GM21529 (cell line): ENCODE results near the gene PDP2.

Source experiments
- ATAC-seq: cut with Tn5 transposase; IDR thresholded peaks from one replicate; pipeline ENCODE4 v1.9.1; 2021; ENCODE audit not compliant: unreplicated experiment

PDP2 gene

DNA sequence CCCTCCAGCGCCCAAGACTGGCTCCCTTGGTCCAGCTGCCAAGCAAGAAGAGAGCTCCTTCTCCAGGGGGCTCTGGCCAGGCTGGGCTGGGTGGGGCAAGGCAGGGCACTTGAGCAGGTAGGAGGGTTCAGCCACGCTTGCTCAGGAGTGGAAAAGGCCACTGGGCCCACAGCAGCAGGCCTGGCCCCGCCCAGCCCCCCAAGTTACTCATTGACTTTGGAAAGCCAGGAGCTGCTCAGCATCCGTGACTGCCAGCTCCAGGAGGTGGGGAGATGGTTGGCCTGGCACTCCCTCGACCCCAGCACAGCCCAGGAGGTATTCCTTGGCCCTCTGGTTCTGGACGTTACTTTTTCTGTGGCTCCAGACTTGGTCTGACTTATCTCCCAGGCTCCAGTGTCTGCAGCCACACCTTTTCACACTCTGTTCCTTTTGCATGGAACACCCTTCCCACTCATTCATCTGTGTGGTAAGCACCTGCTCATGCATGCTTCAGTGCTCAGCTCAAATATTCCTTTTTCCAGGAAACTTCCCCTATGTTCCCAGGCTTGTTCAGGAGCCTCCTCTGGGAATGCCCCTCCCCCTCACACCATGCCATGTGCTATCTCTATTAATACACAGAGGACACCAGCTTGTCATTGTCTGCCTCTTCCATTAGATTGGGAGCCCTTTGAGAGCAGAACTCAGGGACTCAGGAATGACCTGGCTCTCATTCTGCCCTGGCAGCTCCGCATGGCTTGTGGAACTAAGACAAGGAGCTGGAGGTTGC is 38.7 kb downstream of the PDP2 start, which contains the start of gene CDH16:
Gene CDH16 (minus strand): TSS at position 83 of the 766 bp plus-strand sequence. CDS start 820 bp downstream, outside the sequence.
- no peak for ATAC-seq

DNA sequence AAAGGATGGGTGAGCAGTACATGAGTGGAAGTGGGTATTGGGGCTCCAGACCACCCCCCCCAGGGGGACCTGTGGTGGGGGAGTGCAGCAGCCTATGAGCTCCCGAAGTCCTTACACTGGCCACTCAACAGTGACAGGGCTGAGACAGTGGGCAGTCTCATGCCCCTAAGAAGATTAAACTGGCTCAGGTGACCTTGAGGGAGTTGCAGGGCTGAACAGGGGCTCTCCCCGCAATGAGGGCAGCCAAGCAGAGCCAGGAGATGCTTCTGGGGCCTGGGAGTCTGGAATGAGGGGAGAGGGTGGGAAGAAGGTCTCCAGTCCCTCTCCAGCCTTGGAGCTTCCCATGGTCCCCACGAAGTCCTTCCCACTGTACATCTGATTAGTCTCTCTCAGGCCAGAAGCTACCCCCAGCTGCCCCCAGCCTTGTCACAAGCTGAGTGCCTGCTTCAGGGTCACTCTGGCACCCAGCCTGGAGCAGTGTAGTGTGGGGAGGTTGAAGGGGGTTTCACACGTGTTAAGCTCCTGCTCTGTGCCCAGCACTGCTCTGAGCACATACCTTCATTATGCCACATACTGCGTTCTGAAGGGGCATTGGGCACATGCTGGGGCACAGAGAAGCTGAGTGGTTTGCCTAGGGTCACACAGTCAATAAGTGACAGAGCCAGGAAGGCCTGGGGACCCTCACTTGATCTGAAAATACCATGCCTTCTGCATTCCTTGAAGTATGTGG is 39.4 kb downstream of the PDP2 start:
- no peak for ATAC-seq

DNA sequence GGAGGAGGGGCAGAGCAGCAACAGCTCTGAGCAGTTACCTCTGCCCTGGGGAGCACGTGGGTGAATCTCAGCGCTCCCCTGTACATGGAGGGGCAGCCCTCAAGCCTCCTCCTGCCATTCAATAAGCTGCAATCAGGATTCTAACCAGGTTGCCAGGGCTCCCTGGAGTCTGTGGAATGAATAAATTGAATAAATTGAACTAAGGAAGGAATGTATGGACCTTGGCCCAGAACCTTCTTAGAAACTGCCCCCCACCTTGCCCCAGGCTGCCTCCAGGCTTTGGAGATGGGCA is 39.9 kb downstream of the PDP2 start:
- ATAC-seq = no peak

DNA sequence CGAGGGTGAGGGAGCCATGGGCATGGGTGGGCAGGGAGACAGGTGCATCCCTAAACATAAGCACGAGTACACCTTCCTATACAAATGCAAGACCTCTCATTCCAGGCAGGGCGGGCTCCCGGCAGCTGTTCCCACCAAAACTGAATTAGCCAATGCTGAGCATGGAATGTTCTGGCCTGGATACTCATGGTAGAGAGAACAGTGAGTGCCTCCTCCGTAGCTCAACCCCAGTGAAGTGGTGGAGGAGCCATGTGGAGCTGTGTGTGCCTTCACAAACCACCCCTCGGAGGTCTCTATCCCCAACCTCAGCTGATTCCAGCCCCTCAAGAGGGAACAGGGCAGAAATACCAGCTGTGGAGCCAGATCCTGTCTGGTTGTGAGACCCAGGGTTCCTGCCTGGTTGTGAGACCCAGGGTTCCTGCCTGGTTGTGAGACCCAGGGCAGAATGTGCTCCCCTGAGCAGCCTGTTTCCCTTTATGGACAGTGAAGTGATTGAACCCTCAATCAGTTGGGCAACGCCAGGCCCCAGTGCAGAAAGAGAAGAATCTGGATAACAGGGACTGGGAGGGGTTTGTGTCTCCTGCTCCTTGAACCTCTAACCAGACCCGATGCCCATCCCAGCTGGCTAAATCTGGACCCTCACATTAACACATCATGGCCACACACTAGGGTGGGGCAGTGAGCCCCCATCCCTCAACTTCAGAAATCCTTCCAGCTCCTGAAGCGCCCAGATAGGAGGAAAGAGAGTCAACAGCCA is 40.8 kb downstream of the PDP2 start:
- no peak for ATAC-seq

DNA sequence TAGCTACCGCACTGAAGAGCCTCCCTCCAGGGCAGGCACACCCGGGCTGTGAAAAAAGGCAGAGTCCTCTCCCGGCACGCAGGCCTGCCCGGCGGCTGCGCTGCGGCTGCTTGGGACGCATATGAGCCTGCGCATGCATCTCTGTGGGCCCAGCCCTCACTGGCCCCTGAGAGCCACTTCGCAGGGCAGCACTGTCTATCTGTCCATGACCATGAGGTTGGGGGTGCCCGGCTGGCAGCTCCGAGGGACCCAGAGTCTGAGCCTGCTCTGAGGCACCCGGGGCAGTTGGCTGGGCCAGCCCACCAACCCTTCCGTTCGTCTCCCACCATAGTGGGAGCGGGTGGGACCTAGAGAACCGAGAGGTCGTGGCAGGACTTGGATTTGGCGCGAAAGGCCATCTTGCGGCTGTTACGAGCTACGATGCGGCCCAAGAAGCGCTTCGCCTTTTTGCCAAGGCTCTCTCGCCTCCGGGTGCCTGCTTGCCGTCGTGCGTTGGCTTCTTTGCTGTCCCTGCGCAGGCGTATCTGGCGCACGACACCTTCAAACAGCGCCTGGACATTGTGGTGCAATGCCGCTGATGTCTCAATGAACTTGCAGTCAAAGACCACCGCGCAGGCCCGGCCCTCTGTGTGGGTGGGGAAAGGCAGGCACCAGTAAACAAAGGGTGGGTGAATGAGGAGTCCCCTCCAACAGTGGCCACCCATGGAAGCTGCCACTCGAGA is 41.6 kb downstream of the PDP2 start:
- ATAC-seq = no peak

DNA sequence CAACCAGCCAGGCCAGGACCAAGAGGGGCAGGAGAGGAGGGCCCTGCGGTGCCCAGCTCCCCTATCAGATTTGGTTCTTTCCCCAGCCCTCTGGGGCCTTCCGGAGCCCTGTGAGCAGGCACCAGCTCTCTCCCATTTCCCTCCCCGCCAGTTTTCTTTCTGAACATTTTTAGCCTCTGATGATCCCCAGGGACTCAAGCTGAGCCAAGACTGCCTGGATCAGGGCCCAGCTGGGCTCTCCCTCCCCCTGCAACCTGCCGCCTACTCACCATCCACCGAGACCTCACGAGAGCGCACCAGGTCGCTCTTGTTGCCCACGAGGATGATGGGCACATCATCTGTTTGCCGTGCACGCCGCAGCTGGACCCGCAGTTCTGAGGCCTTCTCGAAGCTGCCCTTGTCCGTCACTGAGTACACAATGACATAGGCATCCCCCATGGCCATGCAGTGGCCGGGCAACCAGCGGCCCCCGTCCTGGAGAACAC is 43.0 kb downstream of the PDP2 start:
- ATAC-seq = no peak

DNA sequence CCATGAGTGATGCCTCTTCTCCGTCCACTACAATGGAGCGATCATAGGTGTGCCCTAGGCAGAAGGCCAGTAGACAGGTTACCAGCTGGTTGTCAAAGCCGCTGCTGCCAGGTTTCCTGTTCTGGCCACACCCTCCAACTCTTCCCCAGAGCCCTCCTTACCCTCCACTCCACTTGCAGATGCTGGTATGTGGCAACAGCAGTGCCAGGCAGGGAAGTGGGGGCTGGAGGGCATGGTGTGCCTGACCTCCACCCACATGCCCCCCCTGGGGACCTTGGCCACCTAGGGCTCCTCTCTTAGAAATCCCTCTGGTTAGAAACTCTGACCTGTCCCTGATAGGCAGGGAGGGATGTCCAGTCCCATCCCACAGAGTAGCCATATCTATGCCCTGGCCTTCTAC is 43.6 kb downstream of the PDP2 start:
- no peak for ATAC-seq

DNA sequence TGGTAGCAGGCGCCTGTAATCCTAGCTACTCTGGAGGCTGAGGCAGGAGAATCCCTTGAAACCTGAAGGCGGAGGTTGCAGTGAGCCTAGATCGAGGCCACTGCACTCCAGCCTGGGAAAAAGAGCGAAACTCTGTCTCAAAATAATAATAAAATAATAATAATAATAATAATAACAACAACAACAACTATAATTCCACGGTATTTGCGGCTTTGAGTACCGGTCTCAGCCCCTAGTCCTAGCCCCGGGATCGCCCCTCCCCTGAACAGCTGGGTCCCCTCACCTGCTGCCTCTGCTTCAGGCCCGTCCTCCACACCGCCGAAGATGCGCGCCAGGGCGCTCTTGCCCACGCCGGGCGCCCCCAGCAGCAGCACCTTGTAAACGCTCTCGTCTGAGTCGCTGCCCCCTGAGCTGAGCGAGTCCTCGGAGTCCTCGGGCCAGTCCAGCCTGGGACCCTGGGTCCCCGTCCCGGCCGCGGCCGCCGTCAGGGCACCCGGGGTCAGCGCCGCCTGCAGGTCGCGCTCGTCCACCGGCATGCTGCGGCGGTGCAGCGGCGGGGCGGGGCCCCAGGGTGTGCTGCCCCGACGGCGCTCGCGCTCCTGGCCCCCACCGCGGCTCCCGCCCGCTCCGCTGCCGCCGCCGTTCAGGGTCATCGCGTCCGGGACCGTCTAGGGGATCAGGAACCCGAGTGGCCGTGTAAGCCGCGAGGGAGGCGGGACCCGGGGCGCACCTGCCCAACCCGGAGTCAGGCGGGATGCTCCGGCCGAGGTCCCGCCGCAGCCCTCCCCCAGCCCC is 44.4 kb downstream of the PDP2 start:
- ATAC-seq = no peak

DNA sequence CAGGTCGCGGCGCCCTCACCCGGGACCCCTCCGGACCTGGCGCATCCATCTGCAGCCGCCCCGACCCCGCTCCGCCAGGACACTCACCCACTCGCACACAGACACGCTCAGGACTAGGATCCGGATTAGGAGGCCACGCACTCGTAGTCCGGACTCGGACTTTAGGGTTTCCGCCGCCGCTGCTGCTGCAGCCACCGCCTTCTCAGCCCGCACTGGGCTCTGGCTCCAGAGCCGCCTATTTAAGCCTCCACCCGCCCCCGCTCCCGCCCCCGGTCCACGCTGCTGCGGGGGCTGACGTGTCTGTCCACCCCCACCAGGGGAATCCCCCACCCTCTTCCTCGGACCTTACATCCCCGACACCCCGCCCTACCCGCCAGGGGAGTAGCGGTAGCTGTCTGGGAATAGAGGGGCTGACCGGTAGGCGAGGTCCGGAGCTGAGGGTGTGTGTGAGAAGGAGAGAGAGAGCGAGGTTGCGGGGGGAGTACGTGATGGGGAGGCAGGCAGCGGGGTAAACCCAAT is 45.1 kb downstream of the PDP2 start, which contains the start of gene RRAD:
Gene RRAD (minus strand): TSS at position 214 of the 519 bp plus-strand sequence. CDS start 356 bp downstream, outside the sequence.
- no peak for ATAC-seq

DNA sequence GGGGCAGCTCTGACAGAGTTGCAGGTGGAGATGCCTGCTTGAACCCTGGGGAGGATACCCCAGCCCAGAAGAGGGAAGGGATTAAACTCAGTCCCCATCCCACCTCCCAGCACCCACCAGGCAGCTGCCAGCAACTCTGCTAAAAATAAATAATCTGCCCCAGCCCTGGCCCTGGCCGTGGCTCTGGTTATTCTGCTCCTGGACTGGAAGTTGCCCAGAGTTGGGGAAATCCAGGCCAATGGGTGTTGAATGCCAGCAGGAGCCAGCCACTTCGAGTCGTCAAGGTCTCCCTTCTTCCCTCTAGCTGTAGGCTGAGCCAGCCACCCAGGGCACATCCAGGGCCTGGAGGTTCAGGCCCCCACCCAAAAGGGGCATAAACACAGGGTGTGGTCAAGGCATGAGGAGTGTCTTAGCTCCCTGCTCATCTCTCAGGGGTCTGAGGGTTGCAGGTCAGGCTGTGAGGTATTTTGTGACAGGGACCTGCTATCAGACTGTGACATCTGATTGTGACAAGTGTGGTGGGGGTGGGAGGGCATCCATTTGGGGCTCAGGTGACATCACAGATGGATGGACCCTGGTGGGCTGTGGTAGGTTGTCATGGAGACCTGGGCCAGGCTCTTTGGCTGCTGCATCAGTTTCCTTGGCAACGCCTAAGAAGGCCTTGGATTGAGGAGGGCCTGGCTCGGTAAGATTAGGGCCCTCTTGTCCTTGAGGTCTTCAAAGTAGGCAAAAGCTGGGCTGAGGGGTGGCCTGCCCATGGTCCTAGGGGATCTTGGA is 46.0 kb downstream of the PDP2 start:
- ATAC-seq = no peak

DNA sequence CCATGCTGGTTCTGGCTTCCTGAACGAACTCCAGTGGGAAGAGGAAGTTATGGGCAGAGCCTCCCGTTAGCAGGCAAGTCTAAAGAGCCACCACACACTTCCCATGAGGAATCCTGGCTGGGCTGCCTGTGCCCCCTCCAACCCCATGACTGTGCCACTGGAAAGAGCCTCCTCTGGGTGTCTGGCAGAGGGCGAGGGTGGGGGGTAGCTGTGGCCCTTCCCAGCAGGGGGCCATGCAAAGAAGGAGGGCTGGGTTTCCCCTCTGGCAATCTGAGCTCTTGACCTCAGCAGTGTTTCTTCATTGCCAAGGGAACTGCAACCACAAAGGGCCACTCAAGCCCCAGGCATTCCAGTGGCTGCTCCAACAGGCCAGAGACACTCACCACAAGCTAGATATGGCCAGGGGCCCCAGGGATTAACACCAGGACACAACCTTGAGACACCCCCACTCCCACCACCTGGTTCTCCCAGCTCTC is 46.7 kb downstream of the PDP2 start:
- peak; percentile 37 for ATAC-seq

DNA sequence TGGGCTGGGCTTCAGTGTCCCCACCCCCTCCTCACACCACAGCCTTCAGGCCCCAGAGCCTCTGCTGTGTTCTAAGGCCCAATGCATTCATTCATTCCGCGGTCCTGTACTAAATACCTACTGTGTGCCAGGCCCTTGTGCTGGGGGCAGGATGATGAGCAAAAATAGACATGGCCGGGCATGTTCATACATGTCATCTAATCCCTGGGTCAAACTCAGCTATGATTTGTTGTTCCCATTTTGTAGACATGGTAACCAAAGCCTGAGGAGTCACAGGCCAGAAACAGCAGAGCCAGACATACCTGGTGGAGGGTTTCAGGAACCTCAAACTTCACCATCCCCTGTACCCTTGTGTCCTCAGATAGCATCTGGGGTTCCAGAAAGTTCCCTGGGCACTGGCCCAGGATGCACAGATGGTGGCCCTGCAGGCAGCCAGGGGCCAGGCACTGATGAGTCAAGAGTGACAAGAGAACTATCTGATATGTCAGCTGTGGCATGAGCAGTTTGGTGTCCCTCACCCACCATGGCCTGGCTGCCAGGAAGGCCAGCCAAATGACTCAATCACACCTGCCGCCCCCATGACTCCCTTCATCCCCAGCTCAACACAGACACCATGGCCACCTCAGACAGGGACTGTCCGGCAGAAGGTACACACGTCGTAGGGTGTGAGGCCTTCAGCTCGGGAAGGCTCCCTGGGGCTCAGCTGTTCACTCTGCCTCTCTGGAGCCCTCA is 47.8 kb downstream of the PDP2 start:
- ATAC-seq = no peak

DNA sequence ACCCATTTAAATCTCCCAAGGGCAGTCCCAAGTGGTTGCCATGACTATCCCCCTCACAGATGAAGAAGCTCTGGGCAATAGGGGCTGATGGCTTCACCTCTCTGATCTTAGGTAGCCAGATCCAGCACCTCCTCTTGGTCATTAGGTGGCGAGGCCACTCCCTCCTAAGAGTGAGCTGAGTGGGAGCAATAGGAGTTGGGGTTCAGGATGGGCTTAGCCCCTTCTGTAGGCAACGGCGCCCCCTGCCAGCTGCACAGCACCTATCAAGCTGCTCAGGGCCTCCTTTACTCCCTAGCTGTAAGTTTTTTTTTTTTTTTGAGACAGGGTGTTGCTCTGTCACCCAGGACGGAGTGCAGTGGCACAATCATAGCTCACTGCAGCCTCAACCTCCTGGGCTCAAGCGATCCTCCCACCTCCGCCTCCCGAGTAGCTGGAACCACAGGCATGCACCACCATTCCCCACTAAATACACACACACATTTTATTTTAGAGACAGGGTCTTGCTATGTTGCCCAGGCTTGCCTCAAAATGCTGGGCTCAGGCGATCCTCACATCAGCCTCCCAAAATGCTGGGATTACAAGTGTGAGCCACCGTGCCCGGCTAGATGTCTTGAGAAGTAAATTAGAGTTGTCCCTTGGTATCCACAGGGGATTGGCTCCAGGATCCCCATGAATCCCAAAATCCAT is 48.5 kb downstream of the PDP2 start:
- no peak for ATAC-seq

DNA sequence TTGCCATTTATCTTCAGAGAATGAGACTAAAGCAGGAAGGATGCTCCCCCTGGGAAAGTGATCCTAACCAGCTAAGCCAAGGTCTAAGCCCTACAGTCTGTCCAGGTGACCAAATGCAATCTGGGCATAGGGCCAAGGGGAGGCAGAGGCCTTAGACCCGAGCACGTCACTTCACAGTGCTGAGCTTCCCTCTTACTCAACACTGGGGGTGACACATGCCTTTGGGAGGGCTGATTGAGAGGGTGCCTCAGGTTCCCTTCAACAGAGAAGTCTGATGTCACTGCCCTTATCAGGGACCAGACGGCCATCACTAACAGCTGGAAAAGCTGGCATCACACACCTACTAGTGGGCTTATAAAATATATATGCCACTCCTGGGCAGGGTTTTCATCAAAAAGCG is 49.9 kb downstream of the PDP2 start:
- ATAC-seq = no peak

DNA sequence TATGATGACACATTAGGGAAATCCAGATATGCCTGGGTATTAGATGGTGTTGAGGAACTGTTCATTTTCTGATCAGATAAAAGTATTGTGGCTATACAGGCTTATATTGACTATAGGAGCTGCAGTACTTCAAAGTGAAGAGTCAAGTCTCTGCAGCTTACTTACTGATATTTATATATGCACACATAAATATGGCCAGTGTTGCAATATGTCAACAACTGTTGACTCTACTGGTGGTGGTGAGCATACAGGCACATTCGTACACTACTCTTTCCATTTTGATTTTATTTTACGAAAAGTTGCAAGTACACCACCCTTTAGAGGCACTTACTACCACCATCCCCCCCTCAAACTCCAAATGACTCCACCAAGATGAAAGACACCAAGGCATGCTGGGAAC is 51.4 kb downstream of the PDP2 start:
- ATAC-seq = no peak

DNA sequence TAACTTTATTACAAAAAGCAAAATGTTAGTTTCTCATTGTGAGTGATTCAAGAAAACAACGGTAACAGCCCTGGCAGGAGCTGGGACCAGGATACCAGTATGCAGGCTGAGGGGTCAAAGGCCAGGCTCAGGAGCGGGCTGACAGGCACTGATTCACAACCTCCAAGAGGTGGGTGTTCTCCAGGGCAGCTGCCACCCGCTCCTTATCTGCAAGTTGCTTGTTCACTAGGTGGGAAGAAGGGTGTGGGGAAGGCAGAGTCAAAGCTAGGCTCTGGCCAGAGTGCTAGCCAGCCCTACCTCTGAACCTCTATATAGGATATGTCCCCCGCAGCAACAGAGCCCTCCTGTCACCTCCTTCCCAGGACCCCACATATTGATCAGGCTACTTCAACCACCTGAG is 51.8 kb downstream of the PDP2 start:
- ATAC-seq = no peak

DNA sequence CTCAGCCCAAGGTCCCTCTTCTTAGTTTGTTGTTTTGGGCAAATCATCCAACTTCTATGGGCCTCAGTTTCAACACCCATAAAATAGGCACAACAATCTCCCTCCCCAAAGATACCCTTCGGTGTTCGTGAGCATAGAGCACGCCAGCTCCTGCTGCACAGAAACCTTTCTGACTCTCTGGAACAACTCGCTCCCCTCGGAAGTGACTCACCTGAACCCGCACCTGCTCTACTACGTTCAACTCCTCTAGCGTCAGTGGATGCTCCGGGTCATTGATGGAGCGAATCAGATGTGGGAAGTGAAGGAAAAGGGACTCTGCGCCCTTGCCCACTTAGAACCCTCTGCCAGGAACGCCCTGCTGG is 53.4 kb downstream of the PDP2 start:
- ATAC-seq = no peak
